ENCODE measurements around the gene GFER. TPM values are rescaled to one million over a fixed set of nuclear protein-coding genes. Genes with fewer than 3 reads are reported as not detected.

Gene GFER
- total RNA-seq, 4 donors from 2014 or later, result 29.9 to 117 (median 64.3) TPM

DNA sequence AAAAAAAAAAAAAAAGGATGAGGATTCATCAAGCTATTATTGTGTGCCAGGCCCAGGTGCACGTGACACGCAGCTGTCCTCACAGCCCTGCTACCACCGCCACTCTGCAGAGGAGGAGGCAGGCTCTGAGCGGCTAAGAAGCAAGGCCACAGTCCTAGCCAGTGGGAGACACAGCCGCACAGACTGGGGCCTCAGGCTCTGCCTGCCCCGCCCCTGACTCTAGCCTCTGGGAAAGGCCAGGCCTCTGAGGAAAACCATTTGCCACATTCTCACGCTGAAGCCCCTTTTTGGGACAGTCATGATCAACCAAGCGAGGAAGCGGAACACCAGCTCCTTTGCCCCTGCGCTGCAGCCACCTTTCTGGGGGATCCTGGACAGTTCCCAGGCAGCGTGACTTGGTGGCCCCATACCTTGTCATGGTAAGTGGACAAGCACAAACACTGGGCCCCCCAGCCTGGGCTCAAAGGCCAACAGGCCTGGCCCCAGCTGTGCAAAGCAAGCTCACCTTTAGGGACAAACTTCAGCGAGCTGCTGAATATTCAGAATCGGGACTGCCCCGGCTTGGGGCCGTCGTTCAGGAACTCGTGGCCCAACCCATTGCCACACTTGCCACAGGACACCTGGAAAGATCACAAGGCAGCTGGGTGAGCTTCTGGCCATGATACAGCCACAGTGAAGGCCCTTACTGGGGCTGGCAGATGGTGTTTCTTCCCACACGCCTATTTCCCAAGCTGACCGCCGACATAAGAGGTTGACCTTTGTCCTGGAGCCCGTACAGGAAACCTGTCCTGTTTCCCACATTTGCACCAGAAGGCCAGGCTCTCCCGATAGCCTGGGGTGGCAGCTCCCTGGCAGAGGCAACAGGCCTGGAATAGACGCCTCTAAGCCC, 43.5 kb upstream of the GFER start:
- H3K36me3 ChIP-seq, result peaks cover 0 to 17% (median 4%) of the 10 kb centered on the region in 4 donors
- TF ChIP-seq POLR2AphosphoS5 (IDR thresholded peaks at IDR 0.05) (no peak), POLR2A (IDR thresholded peaks at IDR 0.05) (no peak), EP300 (IDR thresholded peaks at IDR 0.05; ENCODE audit: low read depth) (no peak)
- TF ChIP-seq, protein P1, sequence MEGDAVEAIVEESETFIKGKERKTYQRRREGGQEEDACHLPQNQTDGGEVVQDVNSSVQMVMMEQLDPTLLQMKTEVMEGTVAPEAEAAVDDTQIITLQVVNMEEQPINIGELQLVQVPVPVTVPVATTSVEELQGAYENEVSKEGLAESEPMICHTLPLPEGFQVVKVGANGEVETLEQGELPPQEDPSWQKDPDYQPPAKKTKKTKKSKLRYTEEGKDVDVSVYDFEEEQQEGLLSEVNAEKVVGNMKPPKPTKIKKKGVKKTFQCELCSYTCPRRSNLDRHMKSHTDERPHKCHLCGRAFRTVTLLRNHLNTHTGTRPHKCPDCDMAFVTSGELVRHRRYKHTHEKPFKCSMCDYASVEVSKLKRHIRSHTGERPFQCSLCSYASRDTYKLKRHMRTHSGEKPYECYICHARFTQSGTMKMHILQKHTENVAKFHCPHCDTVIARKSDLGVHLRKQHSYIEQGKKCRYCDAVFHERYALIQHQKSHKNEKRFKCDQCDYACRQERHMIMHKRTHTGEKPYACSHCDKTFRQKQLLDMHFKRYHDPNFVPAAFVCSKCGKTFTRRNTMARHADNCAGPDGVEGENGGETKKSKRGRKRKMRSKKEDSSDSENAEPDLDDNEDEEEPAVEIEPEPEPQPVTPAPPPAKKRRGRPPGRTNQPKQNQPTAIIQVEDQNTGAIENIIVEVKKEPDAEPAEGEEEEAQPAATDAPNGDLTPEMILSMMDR (IDR thresholded peaks at IDR 0.05), result no peak
- 56% methylated on average over 22 of the region's 23 CpGs; no CpG with 5 or more reads in 1 of the 2 donors for WGBS, 2 donors (ENCODE audit: low coverage in 1 of 2)
- no peaks in the 10 kb centered on the region for H3K9me3 ChIP-seq
- peak; percentile 47 for DNase-seq
- intact Hi-C loops (cut with DNase I; ENCODE audit: low total_unique reads) (no loop called here), in situ Hi-C loops (cut with MboI; ENCODE audit: low pct_ligation_motif_present in 1 of 4, low pct_unique_long_range_greater_than_20kb in 1 of 4, low sequenced_read_pairs in 3 of 4) (no loop called here)
- peaks cover 15 to 43% (median 35%) of the 10 kb centered on the region in 4 donors for H3K4me1 ChIP-seq
- no peak overlapping the region for H3K4me3 ChIP-seq
- no peaks in the 10 kb centered on the region for H3K27me3 ChIP-seq
- peak overlapping the region; percentile 86 to 90 (median 88) for H3K27ac ChIP-seq

GRCh38 chr16:1941162-1942046, 42.6 kb upstream of the GFER start:
- no peaks in the 10 kb centered on the region for H3K9me3 ChIP-seq
- no peaks in the 10 kb centered on the region for H3K27me3 ChIP-seq
- H3K27ac ChIP-seq, result peak overlapping the region; percentile 86 to 90 (median 88)
- peak overlapping the region in 2 of 4 donors; percentile 87 to 89 for H3K4me3 ChIP-seq
- in situ Hi-C loops (cut with MboI; ENCODE audit: low pct_ligation_motif_present in 1 of 4, low pct_unique_long_range_greater_than_20kb in 1 of 4, low sequenced_read_pairs in 3 of 4), result no loop called here
- WGBS, 2 donors (ENCODE audit: low coverage in 1 of 2), result 40 to 83% methylated on average over 1 to 28 of the region's 30 CpGs
- no peak for TF ChIP-seq POLR2A (IDR thresholded peaks at IDR 0.05)
- TF ChIP-seq POLR2AphosphoS5 (IDR thresholded peaks at IDR 0.05), result no peak
- TF ChIP-seq, protein P1 (IDR thresholded peaks at IDR 0.05), result no peak
- no peak for DNase-seq
- intact Hi-C loops (cut with DNase I; ENCODE audit: low total_unique reads), result no loop called here
- peaks cover 15 to 43% (median 35%) of the 10 kb centered on the region in 4 donors for H3K4me1 ChIP-seq
- H3K36me3 ChIP-seq, result peaks cover 0 to 17% (median 4%) of the 10 kb centered on the region in 4 donors

- no peak for DNase-seq
- WGBS, 2 donors (ENCODE audit: low coverage in 1 of 2), result 12% methylated on average over 16 of the region's 17 CpGs; no CpG with 5 or more reads in 1 of the 2 donors
- in situ Hi-C loops (cut with MboI; ENCODE audit: low pct_ligation_motif_present in 1 of 4, low pct_unique_long_range_greater_than_20kb in 1 of 4, low sequenced_read_pairs in 3 of 4), result no loop called here
Measured at GRCh38 chr16:1942047-1942809, 41.8 kb upstream of the GFER start.

More at GRCh38 chr16:1942047-1942809, 41.8 kb upstream of the GFER start:
- H3K9me3 ChIP-seq, result no peaks in the 10 kb centered on the region
- intact Hi-C loops (cut with DNase I; ENCODE audit: low total_unique reads), result no loop called here
- peaks cover 15 to 43% (median 35%) of the 10 kb centered on the region in 4 donors for H3K4me1 ChIP-seq
- peak overlapping the region; percentile 86 to 90 (median 88) for H3K27ac ChIP-seq
- no peak for TF ChIP-seq POLR2A (IDR thresholded peaks at IDR 0.05)
- peaks cover 0 to 17% (median 4%) of the 10 kb centered on the region in 4 donors for H3K36me3 ChIP-seq
- no peaks in the 10 kb centered on the region for H3K27me3 ChIP-seq
- peak overlapping the region; percentile 58 to 93 (median 88) for H3K4me3 ChIP-seq
